Measurements from ENCODE around the gene HS6ST1.

HS6ST1 gene

GRCh38 chr2:128311216-128311754 lies 7.4 kb downstream of the HS6ST1 start:
- in situ Hi-C loops (cut with HindIII; ENCODE audit: low sequenced_read_pairs), result no loop called here

- in situ Hi-C loops (cut with HindIII; ENCODE audit: low sequenced_read_pairs), result no loop called here
Observed at GRCh38 chr2:128310761-128311160, 7.9 kb downstream of the HS6ST1 start.

DNA sequence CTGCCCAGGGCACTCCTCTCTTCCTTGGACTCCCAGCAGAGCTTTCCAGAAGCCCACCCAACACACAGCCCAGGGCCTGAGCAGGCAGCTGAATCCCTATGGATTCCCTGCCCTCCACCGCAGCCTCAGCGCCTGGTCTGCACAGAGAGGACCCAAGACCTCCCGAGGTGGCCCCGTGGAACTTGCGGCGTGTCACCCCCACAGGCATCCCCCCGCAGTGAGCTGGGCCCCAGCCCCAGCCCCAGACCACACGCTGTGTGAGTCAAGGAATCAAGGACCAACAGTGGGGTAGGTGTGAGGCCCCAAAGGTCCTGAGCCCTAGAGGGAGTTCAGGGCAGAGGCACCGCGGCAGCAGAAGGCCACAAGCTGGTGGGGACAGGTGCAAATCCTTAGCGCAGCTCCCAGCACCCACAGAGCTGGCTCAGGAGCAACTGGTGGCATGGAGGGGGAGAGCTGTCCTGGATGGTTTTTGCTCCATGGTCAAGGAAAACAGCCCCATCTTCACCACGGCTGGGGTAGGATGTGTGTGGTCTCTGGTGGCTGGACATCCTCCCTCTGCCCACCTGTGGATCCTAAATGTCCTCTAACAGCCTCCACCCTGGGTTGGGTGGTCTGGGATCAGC lies 8.5 kb downstream of the HS6ST1 start:
- in situ Hi-C loops (cut with HindIII; ENCODE audit: low sequenced_read_pairs), result no loop called here

DNA sequence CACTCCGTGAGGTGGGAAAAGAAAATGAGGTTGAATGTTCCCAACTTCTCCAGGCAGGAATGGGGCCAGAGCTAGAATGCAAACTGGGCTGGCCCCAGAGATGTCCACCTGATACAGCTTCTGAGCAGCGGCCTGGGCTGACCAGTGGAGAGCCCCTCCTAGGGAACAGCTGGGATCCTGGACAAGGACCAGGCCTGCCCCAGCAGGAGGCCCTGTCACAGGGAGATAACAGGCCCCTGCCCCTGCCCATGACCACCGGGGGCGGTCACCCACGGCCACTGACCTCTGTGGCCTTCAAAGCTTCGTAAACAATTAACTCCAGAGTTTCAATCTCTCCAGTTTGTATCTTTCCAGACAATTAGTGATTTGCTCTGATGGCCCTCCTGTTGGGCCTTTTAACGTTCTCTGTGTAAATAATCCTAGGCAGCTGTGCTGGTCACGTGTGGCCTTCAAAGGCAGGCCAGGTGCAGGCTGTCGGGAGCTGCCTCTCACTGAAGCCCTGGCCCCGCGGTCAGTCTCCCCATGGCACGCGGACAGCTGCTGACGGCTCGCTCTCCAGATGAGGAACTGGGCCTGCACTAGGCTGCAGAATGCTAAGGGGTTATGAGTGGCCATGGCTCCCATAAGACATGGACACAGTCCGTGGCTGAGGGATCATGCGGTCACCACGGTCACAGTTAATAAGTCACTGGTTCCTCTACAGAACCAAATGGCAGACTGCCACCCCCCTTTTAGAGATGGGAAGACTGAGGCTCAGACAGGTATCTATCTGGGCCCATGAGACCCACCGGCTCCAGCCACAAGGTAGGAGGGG lies 9.2 kb downstream of the HS6ST1 start:
- in situ Hi-C loops (cut with HindIII; ENCODE audit: low sequenced_read_pairs), result no loop called here

GRCh38 chr2:128308889-128309279 lies 9.8 kb downstream of the HS6ST1 start:
- in situ Hi-C loops (cut with HindIII; ENCODE audit: low sequenced_read_pairs), result no loop called here

- in situ Hi-C loops (cut with HindIII; ENCODE audit: low sequenced_read_pairs), result no loop called here
Observed at GRCh38 chr2:128308284-128308731, 10.4 kb downstream of the HS6ST1 start.

- in situ Hi-C loops (cut with HindIII; ENCODE audit: low sequenced_read_pairs), result no loop called here
Observed at GRCh38 chr2:128307595-128307994, 11.1 kb downstream of the HS6ST1 start.

DNA sequence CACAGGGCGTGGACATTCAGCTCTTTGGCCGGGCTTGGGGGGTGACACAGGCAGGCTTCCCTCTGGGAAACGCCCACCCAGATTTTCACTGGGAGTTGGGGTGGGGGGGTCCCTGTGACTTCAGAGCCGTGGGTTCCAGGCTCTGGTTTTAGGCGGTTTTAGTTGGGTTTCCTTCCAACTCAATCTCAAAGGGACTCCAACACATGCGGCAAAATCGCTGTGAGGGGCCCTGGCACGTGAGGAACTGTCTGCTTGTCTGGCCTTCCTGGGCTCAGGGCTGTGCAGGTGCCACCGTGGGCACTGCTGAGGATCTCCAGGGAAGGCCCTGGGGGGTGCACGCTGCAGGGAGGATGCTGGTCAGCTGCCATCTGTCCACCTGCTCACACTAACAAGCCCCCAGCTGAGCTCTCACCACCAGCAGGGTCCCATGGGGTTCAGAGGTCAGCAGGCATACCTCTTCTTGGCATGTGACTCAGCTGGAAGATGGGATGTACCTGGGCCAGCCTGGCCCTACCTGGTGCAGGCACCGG lies 11.7 kb downstream of the HS6ST1 start:
- in situ Hi-C loops (cut with HindIII; ENCODE audit: low sequenced_read_pairs), result no loop called here

GRCh38 chr2:128306081-128306930 lies 12.4 kb downstream of the HS6ST1 start:
- in situ Hi-C loops (cut with HindIII; ENCODE audit: low sequenced_read_pairs), result no loop called here

GRCh38 chr2:128305555-128306080 lies 13.1 kb downstream of the HS6ST1 start:
- in situ Hi-C loops (cut with HindIII; ENCODE audit: low sequenced_read_pairs), result no loop called here

GRCh38 chr2:128304715-128305554 lies 13.7 kb downstream of the HS6ST1 start:
- in situ Hi-C loops (cut with HindIII; ENCODE audit: low sequenced_read_pairs), result no loop called here

DNA sequence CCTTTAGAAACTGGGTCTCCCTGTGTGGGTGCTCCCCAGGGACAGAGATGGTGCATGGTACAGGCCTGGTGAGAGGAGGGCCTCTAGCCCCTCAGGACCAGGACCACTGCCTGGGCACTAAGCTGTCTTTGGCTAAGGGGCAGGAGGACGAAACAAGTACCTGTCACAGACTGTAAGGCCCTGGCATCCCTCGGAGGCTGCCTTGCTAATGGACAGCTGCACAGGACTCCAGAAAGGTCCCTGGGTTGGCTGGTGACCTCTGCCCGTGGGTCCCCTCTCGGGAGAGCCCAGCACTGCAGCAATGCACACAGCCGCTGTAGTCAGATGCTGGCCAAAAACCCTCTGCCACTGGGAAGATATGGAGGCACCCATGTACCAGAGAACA lies 14.3 kb downstream of the HS6ST1 start:
- in situ Hi-C loops (cut with HindIII; ENCODE audit: low sequenced_read_pairs), result no loop called here

DNA sequence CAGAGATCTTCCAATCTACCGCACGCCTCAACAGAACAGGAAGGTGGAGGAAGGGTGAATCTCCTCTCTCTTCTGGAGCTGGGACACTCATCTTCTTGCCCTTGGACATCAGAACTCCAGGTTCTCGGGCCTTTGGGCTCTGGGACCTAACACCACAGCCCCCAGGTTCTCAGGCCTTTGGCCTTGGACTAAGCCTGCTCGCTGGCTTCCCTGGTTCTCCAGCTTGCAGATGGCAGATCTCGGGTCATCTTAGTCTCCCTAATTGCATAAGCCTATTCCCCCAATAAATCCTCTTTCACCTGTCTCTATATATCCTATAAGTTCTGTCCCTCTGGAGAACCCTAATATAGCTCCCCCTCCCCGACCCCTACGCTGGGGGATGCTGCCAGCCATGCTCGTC lies 14.8 kb downstream of the HS6ST1 start:
- in situ Hi-C loops (cut with HindIII; ENCODE audit: low sequenced_read_pairs), result no loop called here

DNA sequence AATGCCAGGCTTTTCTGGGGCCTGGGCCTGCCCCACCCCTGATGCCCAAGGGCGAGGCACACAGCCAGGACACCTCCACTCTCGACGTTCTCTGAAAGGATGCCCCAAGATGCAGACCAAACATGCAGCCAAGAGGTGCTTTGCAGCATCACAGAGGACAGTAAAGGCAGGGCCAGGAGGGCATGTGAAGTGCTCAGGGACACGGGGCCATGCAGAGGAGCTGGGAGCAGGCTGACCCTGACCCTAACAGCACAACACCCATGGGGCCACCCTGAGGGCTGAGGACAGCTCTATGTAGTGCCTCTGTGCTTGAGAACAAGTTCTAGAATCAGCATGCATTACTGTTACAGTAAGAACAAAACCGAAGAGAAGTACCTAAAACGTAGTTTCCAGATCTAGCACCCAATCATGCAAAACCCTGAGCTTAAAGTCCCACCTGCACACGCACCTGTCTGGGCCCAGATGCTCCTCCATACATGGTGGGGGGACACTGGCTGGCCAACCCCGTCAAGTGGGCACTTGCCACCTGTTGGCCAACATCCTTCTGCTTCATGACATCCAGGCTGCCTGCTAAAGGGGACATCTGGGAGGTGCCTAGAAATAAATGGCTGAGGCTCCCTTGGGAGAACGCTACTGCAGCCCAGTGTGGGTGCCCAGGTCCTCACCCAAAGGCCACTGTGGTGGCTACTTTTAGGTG lies 15.4 kb downstream of the HS6ST1 start:
- in situ Hi-C loops (cut with HindIII; ENCODE audit: low sequenced_read_pairs), result no loop called here

DNA sequence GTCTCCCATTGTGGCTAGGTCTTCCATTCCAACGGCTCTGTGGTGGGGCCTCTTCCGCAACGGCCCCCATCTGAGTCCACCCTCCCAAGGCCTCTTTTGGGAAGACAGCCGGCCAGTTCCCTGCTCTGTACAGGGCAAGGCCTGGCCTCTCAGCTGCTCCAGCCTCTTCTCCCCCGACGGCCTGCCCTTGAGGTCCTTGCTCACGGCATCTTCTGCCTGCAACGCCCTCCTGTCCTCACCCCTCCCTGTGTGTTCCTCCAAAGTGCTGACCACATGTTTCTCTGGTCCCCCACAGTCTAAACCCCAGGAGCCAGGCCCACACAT lies 16.0 kb downstream of the HS6ST1 start:
- in situ Hi-C loops (cut with HindIII; ENCODE audit: low sequenced_read_pairs), result no loop called here

GRCh38 chr2:128302011-128302743 lies 16.5 kb downstream of the HS6ST1 start:
- in situ Hi-C loops (cut with HindIII; ENCODE audit: low sequenced_read_pairs), result no loop called here

DNA sequence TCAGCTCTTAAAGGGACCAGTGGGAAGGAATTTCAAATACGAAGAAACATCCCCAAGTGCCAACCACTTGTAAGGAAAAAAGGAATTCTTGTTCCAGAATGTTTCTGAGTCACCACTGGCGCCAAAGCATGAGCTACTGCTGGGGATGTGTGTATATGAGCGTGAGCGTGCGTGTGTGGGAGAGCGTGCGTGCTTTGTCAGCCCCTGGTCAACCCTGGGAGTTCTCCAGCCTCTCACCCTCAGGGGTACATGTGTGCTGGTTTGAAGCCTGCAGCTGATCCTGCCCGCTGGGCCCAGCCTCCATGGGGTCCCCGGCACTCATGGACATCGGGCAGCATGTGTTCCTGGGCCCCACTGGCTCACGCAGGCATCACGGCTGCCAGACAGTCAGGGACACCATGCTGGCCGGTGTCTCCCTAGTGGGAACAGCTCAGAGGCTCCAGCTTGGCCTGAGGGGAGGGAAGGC lies 17.1 kb downstream of the HS6ST1 start:
- in situ Hi-C loops (cut with HindIII; ENCODE audit: low sequenced_read_pairs), result no loop called here

GRCh38 chr2:128301021-128301420 lies 17.6 kb downstream of the HS6ST1 start:
- in situ Hi-C loops (cut with HindIII; ENCODE audit: low sequenced_read_pairs), result no loop called here

Data from DLD1 (cell line).